Muscle layer of duodenum (tissue), 2 donors: ENCODE results near the gene KAT7.

ENCODE experiments used
- H3K27ac ChIP-seq: one replicate; pipeline ENCODE4 v1.7.0; 2013; ENCODE audit warnings: mild to moderate bottlenecking, low read length
- H3K27me3 ChIP-seq: one replicate; pipeline ENCODE4 v1.7.0; 2013; ENCODE audit warnings: low read depth, mild to moderate bottlenecking, control low read depth, low read length
- H3K36me3 ChIP-seq, 2 donors: one replicate each; pipeline ENCODE4 v1.7.0; 2013; ENCODE audit warnings: low read length in 2 of 2, control low read depth in 1 of 2, mild to moderate bottlenecking in 1 of 2; ENCODE audit not compliant: insufficient read depth in 2 of 2, control insufficient read depth in 1 of 2
- H3K4me1 ChIP-seq, 2 donors: one replicate each; pipeline ENCODE4 v1.7.0; 2013; ENCODE audit warnings: low read length in 2 of 2, mild to moderate bottlenecking in 2 of 2, control low read depth in 1 of 2, moderate library complexity in 1 of 2; ENCODE audit not compliant: insufficient read depth in 2 of 2, control insufficient read depth in 1 of 2
- H3K4me3 ChIP-seq, 2 donors: one replicate each; pipeline ENCODE4 v1.7.0; 2013; ENCODE audit warnings: low read length in 2 of 2, low read depth in 1 of 2, mild to moderate bottlenecking in 1 of 2
- H3K9me3 ChIP-seq, 2 donors: one replicate each; pipeline ENCODE4 v1.7.0; 2013; ENCODE audit warnings: low read length in 2 of 2, control low read depth in 1 of 2, mild to moderate bottlenecking in 1 of 2; ENCODE audit not compliant: control insufficient read depth in 1 of 2
- donor health status: healthy.

The KAT7 gene

GRCh38 chr17:49861150-49861884 is 72.8 kb downstream of the KAT7 start:
- Histone ChIP-seq H3K4me1 (peaks cover 0 to 3% of the 10 kb centered on the region in 2 donors), H3K27ac (no peak overlapping the region), H3K27me3 (no peaks in the 10 kb centered on the region), H3K4me3 (no peak overlapping the region), H3K36me3 (no peaks in the 10 kb centered on the region), H3K9me3 (no peaks in the 10 kb centered on the region)

- no peaks in the 10 kb centered on the region for H3K27me3 ChIP-seq
- H3K36me3 ChIP-seq: no peaks in the 10 kb centered on the region
- H3K9me3 ChIP-seq: no peaks in the 10 kb centered on the region
- no peak overlapping the region for H3K4me3 ChIP-seq
- H3K4me1 ChIP-seq: peaks cover 0 to 3% of the 10 kb centered on the region in 2 donors
- no peak overlapping the region for H3K27ac ChIP-seq
Measured at GRCh38 chr17:49862781-49863331, 74.4 kb downstream of the KAT7 start.

GRCh38 chr17:49866019-49866380 is 77.5 kb downstream of the KAT7 start:
- Histone ChIP-seq H3K27ac (no peak overlapping the region), H3K4me1 (peaks cover 0 to 3% of the 10 kb centered on the region in 2 donors), H3K36me3 (no peaks in the 10 kb centered on the region), H3K9me3 (no peaks in the 10 kb centered on the region), H3K4me3 (no peak overlapping the region), H3K27me3 (peaks cover 3% of the 10 kb centered on the region)

GRCh38 chr17:49866882-49867413 is 78.5 kb downstream of the KAT7 start:
- Histone ChIP-seq H3K4me1 (no peaks in the 10 kb centered on the region), H3K27me3 (peaks cover 3% of the 10 kb centered on the region), H3K9me3 (no peaks in the 10 kb centered on the region), H3K27ac (no peak overlapping the region), H3K4me3 (no peak overlapping the region), H3K36me3 (no peaks in the 10 kb centered on the region)

GRCh38 chr17:49869038-49869374 is 80.5 kb downstream of the KAT7 start:
- H3K4me3 ChIP-seq: no peak overlapping the region
- H3K4me1 ChIP-seq: no peaks in the 10 kb centered on the region
- H3K27ac ChIP-seq: no peak overlapping the region
- H3K9me3 ChIP-seq: no peaks in the 10 kb centered on the region
- no peaks in the 10 kb centered on the region for H3K36me3 ChIP-seq
- H3K27me3 ChIP-seq: peaks cover 3% of the 10 kb centered on the region

GRCh38 chr17:49870298-49870697 is 81.8 kb downstream of the KAT7 start:
- Histone ChIP-seq H3K27ac (no peak overlapping the region), H3K4me1 (no peaks in the 10 kb centered on the region), H3K9me3 (no peaks in the 10 kb centered on the region), H3K36me3 (no peaks in the 10 kb centered on the region), H3K27me3 (peaks cover 6% of the 10 kb centered on the region), H3K4me3 (no peak overlapping the region)

GRCh38 chr17:49871211-49871610 is 82.7 kb downstream of the KAT7 start:
- Histone ChIP-seq H3K27ac (no peak overlapping the region), H3K4me1 (no peaks in the 10 kb centered on the region), H3K4me3 (no peak overlapping the region), H3K36me3 (no peaks in the 10 kb centered on the region), H3K27me3 (peaks cover 7% of the 10 kb centered on the region), H3K9me3 (no peaks in the 10 kb centered on the region)

GRCh38 chr17:49872754-49873377 is 84.4 kb downstream of the KAT7 start:
- Histone ChIP-seq H3K36me3 (no peaks in the 10 kb centered on the region), H3K27ac (no peak overlapping the region), H3K27me3 (peaks cover 7% of the 10 kb centered on the region), H3K4me3 (no peak overlapping the region), H3K4me1 (no peaks in the 10 kb centered on the region), H3K9me3 (no peaks in the 10 kb centered on the region)

- Histone ChIP-seq H3K27me3 (peaks cover 7% of the 10 kb centered on the region), H3K9me3 (no peaks in the 10 kb centered on the region), H3K36me3 (no peaks in the 10 kb centered on the region), H3K27ac (no peak overlapping the region), H3K4me1 (no peaks in the 10 kb centered on the region), H3K4me3 (no peak overlapping the region)
Measured at GRCh38 chr17:49873466-49873865, 85.0 kb downstream of the KAT7 start.

- H3K4me1 ChIP-seq: no peaks in the 10 kb centered on the region
- no peaks in the 10 kb centered on the region for H3K36me3 ChIP-seq
- H3K4me3 ChIP-seq: no peak overlapping the region
- H3K27ac ChIP-seq: no peak overlapping the region
- H3K9me3 ChIP-seq: no peaks in the 10 kb centered on the region
- H3K27me3 ChIP-seq: peaks cover 7% of the 10 kb centered on the region
Measured at GRCh38 chr17:49873926-49874325, 85.4 kb downstream of the KAT7 start.

- H3K4me3 ChIP-seq: no peak overlapping the region
- H3K27ac ChIP-seq: no peak overlapping the region
- H3K36me3 ChIP-seq: no peaks in the 10 kb centered on the region
- H3K9me3 ChIP-seq: no peaks in the 10 kb centered on the region
- H3K4me1 ChIP-seq: no peaks in the 10 kb centered on the region
- H3K27me3 ChIP-seq: peaks cover 7% of the 10 kb centered on the region
Measured at GRCh38 chr17:49874911-49875310, 86.4 kb downstream of the KAT7 start.
